ENCODE measurements around the gene TSPYL1. TPM values are rescaled to one million over a fixed set of nuclear protein-coding genes. Genes with fewer than 3 reads are reported as not detected.

Gene TSPYL1
- total RNA-seq (2014; rRNA removed; shearing (Covaris generic)) (61.8 and 66.1 TPM in 2 replicates), polyA plus RNA-seq (2016; fragmentation: Nextera tagmentation; extraction: Ambion mirVana) (24.6 and 24.9 TPM in 2 replicates)
- long read RNA-seq, transcript TSPYL1-201 (1 exons, 3,326 nt), result major isoform, 50 of 50 reads
- long read RNA-seq, partial matches to known transcripts, result 0 of 50 reads
- long read RNA-seq, other reads (novel, unspliced or antisense), result 0 of 50 reads

DNA sequence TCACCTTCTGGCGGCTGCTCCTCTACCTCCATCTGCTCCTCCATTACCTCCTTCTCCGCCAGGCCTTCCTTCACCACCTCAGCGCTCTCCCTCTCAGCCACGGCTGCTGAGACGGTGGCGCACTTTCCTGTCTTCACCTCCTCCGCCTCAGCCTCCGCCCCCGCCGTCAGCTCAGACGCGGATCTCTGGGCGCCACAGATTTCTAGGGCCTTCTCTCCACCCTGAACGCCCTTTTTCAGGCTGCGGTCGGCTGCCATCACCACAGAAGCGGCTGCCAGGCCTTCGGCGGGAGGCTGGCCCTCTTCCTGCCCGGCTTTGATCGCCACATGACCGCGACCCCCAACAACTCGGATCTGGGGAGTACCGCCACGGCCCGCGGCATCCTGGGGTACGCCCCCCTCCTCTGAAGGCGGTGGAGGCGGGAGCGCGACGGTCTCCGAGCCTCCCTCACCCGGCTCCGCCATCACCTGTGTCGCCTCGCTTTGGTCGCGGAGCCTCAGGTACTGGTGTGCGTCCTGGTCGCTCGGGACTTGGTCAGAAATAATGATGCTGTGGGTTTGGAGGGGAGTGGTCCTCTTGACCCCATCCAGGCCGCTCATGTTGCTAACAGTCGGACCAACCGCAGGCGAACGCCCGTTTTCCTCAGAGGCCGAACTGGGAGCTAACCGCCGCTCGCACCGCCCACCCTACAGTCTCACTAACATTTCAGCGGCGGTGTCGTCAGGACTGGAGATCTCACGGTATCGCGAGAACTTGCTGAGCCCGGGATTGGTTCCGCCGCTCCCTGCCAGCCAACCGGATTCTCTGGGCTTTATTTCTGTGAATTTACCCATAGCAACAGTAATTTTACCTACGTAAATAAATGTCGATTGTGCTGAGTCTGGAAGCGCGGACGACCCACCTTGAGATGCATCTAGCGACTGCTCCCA is at the start of gene TSPYL1:
Gene TSPYL1 (minus strand): TSS at position 699 of the 929 bp plus-strand sequence. CDS start 100 bp downstream, at position 599.
- Histone ChIP-seq H3K27ac (ENCODE audit: low read depth) (peak within 1 kb of the TSS; percentile 90), H3F3A (replicated peaks; ENCODE audit: low read depth) (no peaks in the 10 kb centered on the region), H3K27me3 (ENCODE audit: insufficient read depth) (no peaks in the 10 kb centered on the region), H3K36me3 (ENCODE audit: insufficient read depth) (no peaks in the 10 kb centered on the region), H2AFZ (peak within 1 kb of the TSS; percentile 30; the same call in 1 of the 2 replicates), H3K9me2 (ENCODE audit: insufficient read depth) (no peaks in the 10 kb centered on the region), H3K4me3 (peak within 1 kb of the TSS; percentile 84), H3K4me2 (peak within 1 kb of the TSS; percentile 85), H3K79me2 (replicated peaks; ENCODE audit: insufficient read depth) (peaks cover 48% of the 10 kb centered on the region), H4K20me1 (replicated peaks; ENCODE audit: insufficient read depth) (peaks cover 11% of the 10 kb centered on the region), H3K4me1 (ENCODE audit: insufficient read depth) (peaks cover 21% of the 10 kb centered on the region)
- ATAC-seq, result peak; percentile 92
- Mint-ChIP-seq H3K27me3 (ENCODE audit: insufficient read depth, low read depth, poor library complexity) (peaks cover 4% of the 10 kb centered on the region), H3K4me3 (peak within 1 kb of the TSS; percentile 93), H3K4me1 (peaks cover 42% of the 10 kb centered on the region), H3K36me3 (ENCODE audit: low read depth) (peaks cover 25% of the 10 kb centered on the region), H3K9me3 (no peaks in the 10 kb centered on the region), H3K27ac (peak within 1 kb of the TSS; percentile 100)
- no peak for TF ChIP-seq STAT1 (IDR thresholded peaks at IDR 0.05; ENCODE audit: unreplicated experiment)
- TF ChIP-seq POLR2AphosphoS5 (IDR thresholded peaks at IDR 0.05; ENCODE audit: low read depth), result peak; percentile 94
- TF ChIP-seq, protein P1, sequence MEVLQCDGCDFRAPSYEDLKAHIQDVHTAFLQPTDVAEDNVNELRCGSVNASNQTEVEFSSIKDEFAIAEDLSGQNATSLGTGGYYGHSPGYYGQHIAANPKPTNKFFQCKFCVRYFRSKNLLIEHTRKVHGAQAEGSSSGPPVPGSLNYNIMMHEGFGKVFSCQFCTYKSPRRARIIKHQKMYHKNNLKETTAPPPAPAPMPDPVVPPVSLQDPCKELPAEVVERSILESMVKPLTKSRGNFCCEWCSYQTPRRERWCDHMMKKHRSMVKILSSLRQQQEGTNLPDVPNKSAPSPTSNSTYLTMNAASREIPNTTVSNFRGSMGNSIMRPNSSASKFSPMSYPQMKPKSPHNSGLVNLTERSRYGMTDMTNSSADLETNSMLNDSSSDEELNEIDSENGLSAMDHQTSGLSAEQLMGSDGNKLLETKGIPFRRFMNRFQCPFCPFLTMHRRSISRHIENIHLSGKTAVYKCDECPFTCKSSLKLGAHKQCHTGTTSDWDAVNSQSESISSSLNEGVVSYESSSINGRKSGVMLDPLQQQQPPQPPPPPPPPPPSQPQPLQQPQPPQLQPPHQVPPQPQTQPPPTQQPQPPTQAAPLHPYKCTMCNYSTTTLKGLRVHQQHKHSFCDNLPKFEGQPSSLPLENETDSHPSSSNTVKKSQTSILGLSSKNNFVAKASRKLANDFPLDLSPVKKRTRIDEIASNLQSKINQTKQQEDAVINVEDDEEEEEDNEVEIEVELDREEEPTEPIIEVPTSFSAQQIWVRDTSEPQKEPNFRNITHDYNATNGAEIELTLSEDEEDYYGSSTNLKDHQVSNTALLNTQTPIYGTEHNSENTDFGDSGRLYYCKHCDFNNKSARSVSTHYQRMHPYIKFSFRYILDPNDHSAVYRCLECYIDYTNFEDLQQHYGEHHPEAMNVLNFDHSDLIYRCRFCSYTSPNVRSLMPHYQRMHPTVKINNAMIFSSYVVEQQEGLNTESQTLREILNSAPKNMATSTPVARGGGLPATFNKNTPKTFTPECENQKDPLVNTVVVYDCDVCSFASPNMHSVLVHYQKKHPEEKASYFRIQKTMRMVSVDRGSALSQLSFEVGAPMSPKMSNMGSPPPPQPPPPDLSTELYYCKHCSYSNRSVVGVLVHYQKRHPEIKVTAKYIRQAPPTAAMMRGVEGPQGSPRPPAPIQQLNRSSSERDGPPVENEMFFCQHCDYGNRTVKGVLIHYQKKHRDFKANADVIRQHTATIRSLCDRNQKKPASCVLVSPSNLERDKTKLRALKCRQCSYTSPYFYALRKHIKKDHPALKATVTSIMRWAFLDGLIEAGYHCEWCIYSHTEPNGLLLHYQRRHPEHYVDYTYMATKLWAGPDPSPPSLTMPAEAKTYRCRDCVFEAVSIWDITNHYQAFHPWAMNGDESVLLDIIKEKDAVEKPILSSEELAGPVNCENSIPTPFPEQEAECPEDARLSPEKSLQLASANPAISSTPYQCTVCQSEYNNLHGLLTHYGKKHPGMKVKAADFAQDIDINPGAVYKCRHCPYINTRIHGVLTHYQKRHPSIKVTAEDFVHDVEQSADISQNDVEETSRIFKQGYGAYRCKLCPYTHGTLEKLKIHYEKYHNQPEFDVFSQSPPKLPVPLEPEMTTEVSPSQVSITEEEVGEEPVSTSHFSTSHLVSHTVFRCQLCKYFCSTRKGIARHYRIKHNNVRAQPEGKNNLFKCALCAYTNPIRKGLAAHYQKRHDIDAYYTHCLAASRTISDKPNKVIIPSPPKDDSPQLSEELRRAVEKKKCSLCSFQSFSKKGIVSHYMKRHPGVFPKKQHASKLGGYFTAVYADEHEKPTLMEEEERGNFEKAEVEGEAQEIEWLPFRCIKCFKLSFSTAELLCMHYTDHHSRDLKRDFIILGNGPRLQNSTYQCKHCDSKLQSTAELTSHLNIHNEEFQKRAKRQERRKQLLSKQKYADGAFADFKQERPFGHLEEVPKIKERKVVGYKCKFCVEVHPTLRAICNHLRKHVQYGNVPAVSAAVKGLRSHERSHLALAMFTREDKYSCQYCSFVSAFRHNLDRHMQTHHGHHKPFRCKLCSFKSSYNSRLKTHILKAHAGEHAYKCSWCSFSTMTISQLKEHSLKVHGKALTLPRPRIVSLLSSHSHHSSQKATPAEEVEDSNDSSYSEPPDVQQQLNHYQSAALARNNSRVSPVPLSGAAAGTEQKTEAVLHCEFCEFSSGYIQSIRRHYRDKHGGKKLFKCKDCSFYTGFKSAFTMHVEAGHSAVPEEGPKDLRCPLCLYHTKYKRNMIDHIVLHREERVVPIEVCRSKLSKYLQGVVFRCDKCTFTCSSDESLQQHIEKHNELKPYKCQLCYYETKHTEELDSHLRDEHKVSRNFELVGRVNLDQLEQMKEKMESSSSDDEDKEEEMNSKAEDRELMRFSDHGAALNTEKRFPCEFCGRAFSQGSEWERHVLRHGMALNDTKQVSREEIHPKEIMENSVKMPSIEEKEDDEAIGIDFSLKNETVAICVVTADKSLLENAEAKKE (CRISPR knock-in tag; IDR thresholded peaks at IDR 0.05), result no peak
- TF ChIP-seq, protein P2, sequence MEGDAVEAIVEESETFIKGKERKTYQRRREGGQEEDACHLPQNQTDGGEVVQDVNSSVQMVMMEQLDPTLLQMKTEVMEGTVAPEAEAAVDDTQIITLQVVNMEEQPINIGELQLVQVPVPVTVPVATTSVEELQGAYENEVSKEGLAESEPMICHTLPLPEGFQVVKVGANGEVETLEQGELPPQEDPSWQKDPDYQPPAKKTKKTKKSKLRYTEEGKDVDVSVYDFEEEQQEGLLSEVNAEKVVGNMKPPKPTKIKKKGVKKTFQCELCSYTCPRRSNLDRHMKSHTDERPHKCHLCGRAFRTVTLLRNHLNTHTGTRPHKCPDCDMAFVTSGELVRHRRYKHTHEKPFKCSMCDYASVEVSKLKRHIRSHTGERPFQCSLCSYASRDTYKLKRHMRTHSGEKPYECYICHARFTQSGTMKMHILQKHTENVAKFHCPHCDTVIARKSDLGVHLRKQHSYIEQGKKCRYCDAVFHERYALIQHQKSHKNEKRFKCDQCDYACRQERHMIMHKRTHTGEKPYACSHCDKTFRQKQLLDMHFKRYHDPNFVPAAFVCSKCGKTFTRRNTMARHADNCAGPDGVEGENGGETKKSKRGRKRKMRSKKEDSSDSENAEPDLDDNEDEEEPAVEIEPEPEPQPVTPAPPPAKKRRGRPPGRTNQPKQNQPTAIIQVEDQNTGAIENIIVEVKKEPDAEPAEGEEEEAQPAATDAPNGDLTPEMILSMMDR (conservative IDR thresholded peaks at IDR 0.05; ENCODE audit: low read depth in 2 of 2), result peak in 1 of 2 experiments; percentile 23; a peak in 1 of 4 replicates
- TF ChIP-seq, protein P3, sequence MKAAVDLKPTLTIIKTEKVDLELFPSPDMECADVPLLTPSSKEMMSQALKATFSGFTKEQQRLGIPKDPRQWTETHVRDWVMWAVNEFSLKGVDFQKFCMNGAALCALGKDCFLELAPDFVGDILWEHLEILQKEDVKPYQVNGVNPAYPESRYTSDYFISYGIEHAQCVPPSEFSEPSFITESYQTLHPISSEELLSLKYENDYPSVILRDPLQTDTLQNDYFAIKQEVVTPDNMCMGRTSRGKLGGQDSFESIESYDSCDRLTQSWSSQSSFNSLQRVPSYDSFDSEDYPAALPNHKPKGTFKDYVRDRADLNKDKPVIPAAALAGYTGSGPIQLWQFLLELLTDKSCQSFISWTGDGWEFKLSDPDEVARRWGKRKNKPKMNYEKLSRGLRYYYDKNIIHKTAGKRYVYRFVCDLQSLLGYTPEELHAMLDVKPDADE (IDR thresholded peaks at IDR 0.05), result no peak
- TF ChIP-seq CREB1 (CRISPR knock-in tag; IDR thresholded peaks at IDR 0.05; ENCODE audit: low read depth), result peak; percentile 66
- TF ChIP-seq NANOG (IDR thresholded peaks at IDR 0.05; ENCODE audit: borderline replicate concordance), result no peak
- DNase-seq (ENCODE audit: low spot score), result peak; percentile 99

Measured in GM23338 (cell line).